ENCODE data around the gene LRRFIP1. TPM values are rescaled to one million over a fixed set of nuclear protein-coding genes. Genes with fewer than 3 reads are reported as not detected.

Gene LRRFIP1
- total and polyA plus RNA-seq, 4 donors: 79.7 to 194 (median 94.1) TPM

- TF ChIP-seq CTCF (IDR thresholded peaks at IDR 0.05; ENCODE audit: control extremely low read depth, extremely low read depth): no peak
- ATAC-seq (ENCODE audit: insufficient read depth, low FRiP score) (no peak), DNase-seq (no peak)
- Histone ChIP-seq H3K4me3 (no peak overlapping the region), H3K9ac (ENCODE audit: insufficient read depth in 1 of 2, low read length in 2 of 2) (no peak overlapping the region), H3K27ac (ENCODE audit: low read depth in 1 of 2, low read length in 1 of 2) (no peak overlapping the region), H3K9me3 (ENCODE audit: control insufficient read depth in 4 of 4, insufficient read depth in 3 of 4, low read length in 3 of 4) (peaks cover 0 to 3% (median 1%) of the 10 kb centered on the region in 4 donors), H3K27me3 (ENCODE audit: control insufficient read depth in 3 of 3, insufficient read depth in 3 of 3, low read length in 2 of 3) (no peaks in the 10 kb centered on the region), H3K36me3 (ENCODE audit: control insufficient read depth in 4 of 4, insufficient read depth in 4 of 4, low read length in 4 of 4) (no peaks in the 10 kb centered on the region), H3K4me1 (ENCODE audit: control insufficient read depth in 5 of 5, insufficient read depth in 5 of 5, low read length in 5 of 5) (peaks cover 0 to 19% (median 13%) of the 10 kb centered on the region in 5 donors)
- WGBS, 2 donors: 39 to 50% methylated on average over 1 of the region's 1 CpG
Observed at GRCh38 chr2:237636578-237636977, 9.2 kb downstream of the LRRFIP1 start.

- no peak for DNase-seq
- H3K4me1 ChIP-seq (ENCODE audit: control insufficient read depth in 5 of 5, insufficient read depth in 5 of 5, low read length in 5 of 5): peaks cover 0 to 19% (median 12%) of the 10 kb centered on the region in 5 donors
- H3K9ac ChIP-seq (ENCODE audit: insufficient read depth in 1 of 2, low read length in 2 of 2): no peak overlapping the region
- TF ChIP-seq CTCF (IDR thresholded peaks at IDR 0.05; ENCODE audit: control extremely low read depth, extremely low read depth): no peak
- no peak overlapping the region for H3K4me3 ChIP-seq
- H3K36me3 ChIP-seq (ENCODE audit: control insufficient read depth in 4 of 4, insufficient read depth in 4 of 4, low read length in 4 of 4): peaks cover 0 to 2% (median 0%) of the 10 kb centered on the region in 4 donors
- peaks cover 0 to 3% (median 1%) of the 10 kb centered on the region in 4 donors for H3K9me3 ChIP-seq (ENCODE audit: control insufficient read depth in 4 of 4, insufficient read depth in 3 of 4, low read length in 3 of 4)
- 78 to 79% methylated on average over 3 of the region's 3 CpGs for WGBS, 2 donors
- no peak for ATAC-seq (ENCODE audit: insufficient read depth, low FRiP score)
- H3K27me3 ChIP-seq (ENCODE audit: control insufficient read depth in 3 of 3, insufficient read depth in 3 of 3, low read length in 2 of 3): no peaks in the 10 kb centered on the region
- H3K27ac ChIP-seq (ENCODE audit: low read depth in 1 of 2, low read length in 1 of 2): no peak overlapping the region
Observed at GRCh38 chr2:237637429-237638135, 10.2 kb downstream of the LRRFIP1 start.

GRCh38 chr2:237638176-237638575 lies 10.8 kb downstream of the LRRFIP1 start:
- Histone ChIP-seq H3K27ac (ENCODE audit: low read depth in 1 of 2, low read length in 1 of 2) (no peak overlapping the region), H3K36me3 (ENCODE audit: control insufficient read depth in 4 of 4, insufficient read depth in 4 of 4, low read length in 4 of 4) (peaks cover 0 to 2% (median 0%) of the 10 kb centered on the region in 4 donors), H3K9ac (ENCODE audit: insufficient read depth in 1 of 2, low read length in 2 of 2) (no peak overlapping the region), H3K4me1 (ENCODE audit: control insufficient read depth in 5 of 5, insufficient read depth in 5 of 5, low read length in 5 of 5) (peaks cover 0 to 16% (median 7%) of the 10 kb centered on the region in 5 donors), H3K27me3 (ENCODE audit: control insufficient read depth in 3 of 3, insufficient read depth in 3 of 3, low read length in 2 of 3) (no peaks in the 10 kb centered on the region), H3K9me3 (ENCODE audit: control insufficient read depth in 4 of 4, insufficient read depth in 3 of 4, low read length in 3 of 4) (peaks cover 0 to 3% (median 1%) of the 10 kb centered on the region in 4 donors), H3K4me3 (no peak overlapping the region)
- TF ChIP-seq CTCF (IDR thresholded peaks at IDR 0.05; ENCODE audit: control extremely low read depth, extremely low read depth): no peak
- no peak for ATAC-seq (ENCODE audit: insufficient read depth, low FRiP score)
- no peak for DNase-seq
- 90 to 94% methylated on average over 8 of the region's 8 CpGs for WGBS, 2 donors
